Vagina (tissue), 2 donors: ENCODE measurements around the gene RXRG. TPM values are rescaled to one million over a fixed set of nuclear protein-coding genes. Genes with fewer than 3 reads are reported as not detected.

ENCODE experiments used
- DNase-seq, 2 donors: peaks; one replicate each; pipeline ENCODE4 v3.0.0-alpha.2; 2017; ENCODE audit errors: extremely low spot score in 2 of 2
- H3K27ac ChIP-seq: fragments of 200-600 bp; sonication (generic); one replicate; pipeline ENCODE4 v1.5.1; 2019
- H3K27me3 ChIP-seq: fragments of 200-600 bp; sonication (generic); one replicate; pipeline ENCODE4 v1.5.1; 2019
- H3K36me3 ChIP-seq, 2 donors: fragments of 200-600 bp; sonication (generic); one replicate each; pipeline ENCODE4 v1.5.1; 2017 to 2019
- H3K4me1 ChIP-seq: fragments of 200-600 bp; sonication (generic); one replicate; pipeline ENCODE4 v1.5.1; 2019
- H3K4me3 ChIP-seq, 2 donors: fragments of 200-600 bp; sonication (generic); 1 replicate in 1 of 2; 2 replicates in 1 of 2; pipeline ENCODE4 v1.5.1; 2016 to 2019
- H3K9me3 ChIP-seq: fragments of 200-600 bp; sonication (generic); one replicate; pipeline ENCODE4 v1.5.1; 2019
- CTCF ChIP-seq, 3 experiments: fragments of 450-650 bp in 2 of 3; fragments of 200-600 bp in 1 of 3; sonication (generic) in 1 of 3; IDR thresholded peaks; one replicate each; pipeline ENCODE4 v1.5.1; 2017 to 2019; ENCODE audit warnings: antibody characterized with exemption in 3 of 3, mild to moderate bottlenecking in 2 of 3, moderate library complexity in 2 of 3
- POLR2A ChIP-seq, 2 donors: fragments of 450-650 bp; IDR thresholded peaks; one replicate each; pipeline ENCODE4 v1.6.1; 2017; ENCODE audit warnings: antibody characterized with exemption in 2 of 2, mild to moderate bottlenecking in 2 of 2, moderate library complexity in 2 of 2
- POLR2AphosphoS5 ChIP-seq, 2 donors: sonication (generic); formaldehyde crosslinking; IDR thresholded peaks; one replicate each; pipeline ENCODE4 v1.9.0; 2017; ENCODE audit warnings: antibody characterized with exemption in 2 of 2, mild to moderate bottlenecking in 2 of 2, low read depth in 1 of 2; ENCODE audit not compliant: insufficient read depth in 1 of 2
- intact Hi-C: fragments of 100-400 bp; cut with DNase I; formaldehyde crosslinking; loops from one replicate; pipeline ENCODE4 v1.15.1; 2023
- total RNA-seq: library from RNA; depleted of rRNA; stranded (reverse); fragments of >200 nt; gene quantifications from one replicate; pipeline ENCODE4 v1.2.3, GENCODE V29; 2016

The RXRG gene
- total RNA-seq, 1 donor from 2014 or later: not detected

GRCh38 chr1:165395478-165395877 is 49.4 kb downstream of the RXRG start:
- Histone ChIP-seq H3K27ac (no peak overlapping the region), H3K9me3 (no peaks in the 10 kb centered on the region), H3K27me3 (no peaks in the 10 kb centered on the region), H3K4me1 (peaks cover 7% of the 10 kb centered on the region), H3K4me3 (no peak overlapping the region), H3K36me3 (no peaks in the 10 kb centered on the region)
- TF ChIP-seq POLR2AphosphoS5 (IDR thresholded peaks at IDR 0.05; ENCODE audit: insufficient read depth in 1 of 2, low read depth in 1 of 2) (no peak), CTCF (IDR thresholded peaks at IDR 0.05) (no peak), POLR2A (IDR thresholded peaks at IDR 0.05) (no peak)
- intact Hi-C loops: loop anchor here (10.0 kb wide), 1 partner anchor 519 kb away; no protein-coding TSS in a partner anchor
- DNase-seq: no peak

- Histone ChIP-seq H3K9me3 (no peaks in the 10 kb centered on the region), H3K27me3 (no peaks in the 10 kb centered on the region), H3K4me1 (peaks cover 7% of the 10 kb centered on the region), H3K27ac (peak overlapping the region; percentile 46), H3K4me3 (peak overlapping the region in 1 of 2 donors; percentile 16), H3K36me3 (no peaks in the 10 kb centered on the region)
- DNase-seq: peak in 1 of 2 donors; percentile 91
- intact Hi-C loops: loop anchor here (5.0 to 10.0 kb wide), 2 partner anchors 199 to 522 kb away; no protein-coding TSS in a partner anchor
- TF ChIP-seq POLR2A (IDR thresholded peaks at IDR 0.05): no peak
- TF ChIP-seq POLR2AphosphoS5 (IDR thresholded peaks at IDR 0.05; ENCODE audit: insufficient read depth in 1 of 2, low read depth in 1 of 2): peak in 1 of 2 donors; percentile 60
- TF ChIP-seq CTCF (IDR thresholded peaks at IDR 0.05): peak; percentile 77 to 94 (median 86)
These were observed 52.0 kb downstream of the RXRG start for GRCh38 chr1:165392634-165393571.

- TF ChIP-seq POLR2AphosphoS5 (IDR thresholded peaks at IDR 0.05; ENCODE audit: insufficient read depth in 1 of 2, low read depth in 1 of 2): no peak
- TF ChIP-seq CTCF (IDR thresholded peaks at IDR 0.05): no peak
- no peak for TF ChIP-seq POLR2A (IDR thresholded peaks at IDR 0.05)
- Histone ChIP-seq H3K27ac (no peak overlapping the region), H3K4me3 (no peak overlapping the region), H3K9me3 (no peaks in the 10 kb centered on the region), H3K36me3 (no peaks in the 10 kb centered on the region), H3K27me3 (no peaks in the 10 kb centered on the region), H3K4me1 (peaks cover 7% of the 10 kb centered on the region)
- no peak for DNase-seq
- intact Hi-C loops: loop anchor here (5.0 to 10.0 kb wide), 2 partner anchors 203 to 525 kb away; no protein-coding TSS in a partner anchor
These were observed 55.3 kb downstream of the RXRG start for GRCh38 chr1:165389609-165390008.

GRCh38 chr1:165387961-165388360 is 57.0 kb downstream of the RXRG start:
- no peaks in the 10 kb centered on the region for H3K36me3 ChIP-seq
- intact Hi-C loops: no loop called here
- peaks cover 13% of the 10 kb centered on the region for H3K4me1 ChIP-seq
- no peak overlapping the region for H3K4me3 ChIP-seq
- no peak overlapping the region for H3K27ac ChIP-seq
- H3K27me3 ChIP-seq: no peaks in the 10 kb centered on the region
- no peak for DNase-seq
- TF ChIP-seq POLR2A (IDR thresholded peaks at IDR 0.05) (no peak), CTCF (IDR thresholded peaks at IDR 0.05) (no peak), POLR2AphosphoS5 (IDR thresholded peaks at IDR 0.05; ENCODE audit: insufficient read depth in 1 of 2, low read depth in 1 of 2) (no peak)
- H3K9me3 ChIP-seq: no peaks in the 10 kb centered on the region

GRCh38 chr1:165387505-165387904 is 57.4 kb downstream of the RXRG start:
- no peaks in the 10 kb centered on the region for H3K27me3 ChIP-seq
- no peak overlapping the region for H3K27ac ChIP-seq
- peaks cover 17% of the 10 kb centered on the region for H3K4me1 ChIP-seq
- DNase-seq: no peak
- H3K36me3 ChIP-seq: no peaks in the 10 kb centered on the region
- intact Hi-C loops: no loop called here
- H3K4me3 ChIP-seq: no peak overlapping the region
- H3K9me3 ChIP-seq: no peaks in the 10 kb centered on the region
- TF ChIP-seq POLR2AphosphoS5 (IDR thresholded peaks at IDR 0.05; ENCODE audit: insufficient read depth in 1 of 2, low read depth in 1 of 2) (no peak), POLR2A (IDR thresholded peaks at IDR 0.05) (no peak), CTCF (IDR thresholded peaks at IDR 0.05) (no peak)
